Activated CD8-positive, alpha-beta memory T cell treated with anti-CD3 and anti-CD28 coated beads, Interleukin-2, amount 50 U/mL, for 24 hours (primary cell): ENCODE measurements around the gene VSIG10.
"Not testable (repeated sequence)": the region's sequence is repeated elsewhere in the genome, so short reads cannot be mapped to it uniquely, and the experiment has no call there.

ENCODE experiments used
- DNase-seq: peaks from one replicate; pipeline ENCODE4 v3.0.0-alpha.2; 2020; ENCODE audit errors: extremely low read depth

Gene VSIG10

GRCh38 chr12:118033902-118034301, 69.9 kb downstream of the VSIG10 start:
- no peak for DNase-seq

GRCh38 chr12:118033323-118033722, 70.5 kb downstream of the VSIG10 start:
- DNase-seq, result no peak

- no peak for DNase-seq
Measured at GRCh38 chr12:118032188-118032587, 71.6 kb downstream of the VSIG10 start.

- no peak for DNase-seq
Measured at GRCh38 chr12:118029166-118029565, 74.6 kb downstream of the VSIG10 start.

GRCh38 chr12:118025168-118025567, 78.6 kb downstream of the VSIG10 start:
- no peak for DNase-seq

- DNase-seq, result no peak
Measured at GRCh38 chr12:118023301-118023860, 80.4 kb downstream of the VSIG10 start.

- no peak for DNase-seq
Measured at GRCh38 chr12:118022728-118023109, 81.1 kb downstream of the VSIG10 start.

- DNase-seq, result not testable (repeated sequence)
Measured at GRCh38 chr12:118022097-118022727, 81.6 kb downstream of the VSIG10 start.

GRCh38 chr12:118020036-118020435, 83.8 kb downstream of the VSIG10 start:
- no peak for DNase-seq

GRCh38 chr12:118017926-118018325, 85.9 kb downstream of the VSIG10 start:
- no peak for DNase-seq

GRCh38 chr12:118016424-118017264, 87.2 kb downstream of the VSIG10 start, which contains the start of gene RFC5:
RFC5 (plus strand) TSS chr12:118016703; CDS start chr12:118016828, 125 bp downstream.
- DNase-seq, result peak; percentile 95

GRCh38 chr12:118015944-118016343, 87.9 kb downstream of the VSIG10 start:
- DNase-seq, result no peak

GRCh38 chr12:118015306-118015705, 88.5 kb downstream of the VSIG10 start:
- no peak for DNase-seq
